Endothelial cell of hepatic sinusoid (primary cell): ENCODE measurements around the gene SIX5.

ENCODE experiments used
- in situ Hi-C: cut with HindIII; loops from 2 replicates; pipeline ENCODE4 v1.10.0; 2017; ENCODE audit warnings: low sequenced_read_pairs

Gene SIX5

DNA sequence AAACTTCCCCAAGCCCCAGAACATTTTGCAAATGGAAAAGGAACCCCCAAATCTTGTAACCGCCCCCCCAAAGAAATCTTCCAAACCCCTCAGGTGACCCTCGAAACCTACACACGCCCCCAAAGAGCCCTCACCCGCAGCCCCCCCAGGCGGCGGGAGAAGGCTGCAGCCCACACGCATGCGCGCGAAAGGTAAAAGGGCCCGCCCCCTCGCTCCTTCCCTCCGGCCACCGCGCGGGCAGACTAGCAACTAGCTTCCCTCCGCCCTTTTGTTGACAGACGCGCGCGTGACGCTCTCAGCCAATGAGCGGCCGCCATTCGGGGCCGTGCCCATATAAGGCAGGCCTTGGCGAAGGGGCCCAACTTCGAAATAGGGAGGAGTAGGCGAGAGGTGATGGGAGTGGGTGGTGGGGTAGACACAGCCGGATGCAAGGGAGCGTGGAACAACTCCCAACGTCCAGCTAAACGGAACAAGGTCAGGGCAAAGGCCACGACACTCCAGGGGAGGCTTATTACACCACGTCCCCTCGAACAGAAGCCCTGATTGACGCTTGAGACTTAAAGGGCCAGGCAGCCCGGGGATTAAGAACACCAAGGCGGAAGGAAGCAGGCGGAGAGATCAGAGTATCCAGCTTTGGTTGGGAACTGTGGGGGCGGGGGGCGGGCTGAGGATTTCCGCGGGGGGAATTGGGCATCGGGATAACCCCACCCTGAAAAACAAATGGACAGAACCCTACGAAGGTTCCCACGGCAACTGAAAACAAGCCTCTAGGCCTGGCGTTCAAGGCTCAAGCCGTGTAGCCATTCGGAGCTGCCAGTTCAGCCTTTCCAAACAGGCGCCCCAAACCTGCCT, 51.7 kb downstream of the SIX5 start:
- in situ Hi-C loops, result no loop called here

DNA sequence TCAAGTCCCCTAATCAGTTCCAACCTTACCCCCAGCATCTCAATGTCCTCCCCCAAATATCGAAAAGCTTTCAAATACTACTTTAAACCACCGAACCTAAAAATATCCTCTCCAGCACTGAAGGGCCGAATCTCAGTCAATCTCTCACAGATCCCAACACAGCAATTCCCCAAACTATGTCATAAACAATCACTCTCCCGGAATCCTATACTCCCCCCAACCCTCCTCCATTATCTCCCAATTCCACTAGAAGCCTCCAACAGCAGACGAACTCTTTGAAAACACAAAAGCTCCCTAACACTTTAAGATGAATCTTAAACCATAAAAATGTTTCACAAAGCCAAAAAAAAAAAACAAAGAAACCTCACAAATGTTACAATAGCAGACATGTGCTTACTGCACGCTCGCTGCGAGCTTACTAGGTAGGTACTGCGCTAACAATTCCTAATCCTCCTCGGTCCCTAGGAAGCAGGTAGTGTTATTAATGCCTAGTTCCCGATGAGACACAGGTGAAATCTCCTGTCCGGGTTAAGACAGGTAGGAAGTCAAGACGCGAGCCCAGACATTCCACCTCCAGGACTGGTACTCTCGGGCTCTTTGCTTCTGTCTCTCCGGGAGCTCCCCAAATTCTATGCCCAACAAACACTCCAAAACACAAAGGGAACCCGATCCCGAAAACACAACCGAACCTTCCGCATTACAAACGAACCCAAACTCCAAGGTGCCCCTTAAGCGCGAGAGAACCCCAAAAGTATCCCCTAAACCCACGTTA, 52.5 kb downstream of the SIX5 start:
- in situ Hi-C loops, result no loop called here

DNA sequence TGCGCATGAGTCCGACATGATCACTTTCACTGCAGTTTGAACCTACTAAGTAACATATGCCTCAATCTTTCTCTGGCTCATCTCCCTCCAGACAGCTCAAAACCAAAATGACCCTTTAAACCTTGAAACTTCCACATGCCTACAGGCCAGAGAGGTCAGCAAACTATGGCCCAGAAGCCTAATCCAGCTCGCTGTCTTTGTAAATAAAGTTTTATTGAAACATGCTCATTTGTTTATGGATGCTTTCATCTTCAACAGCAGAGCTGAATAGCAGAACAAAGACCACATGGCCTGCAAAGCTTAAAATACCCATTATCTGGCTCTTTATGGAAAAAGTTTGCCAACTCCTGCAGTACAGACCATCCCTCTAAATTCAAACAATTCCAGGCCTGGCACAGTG, 53.9 kb downstream of the SIX5 start:
- in situ Hi-C loops, result no loop called here
